Stimulated activated CD4-positive, alpha-beta T cell treated with anti-CD3 and anti-CD28 coated beads, Interleukin-4, amount 100 ng/mL, for 48 hours (primary cell): ENCODE results near the gene RCBTB1.
A peak's percentile ranks its signal among the peaks of the same experiment; 100 is the strongest.
"Not testable (repeated sequence)": the region's sequence is repeated elsewhere in the genome, so short reads cannot be mapped to it uniquely, and the experiment has no call there.

Experiments used
- DNase-seq, 2 donors: peaks; one replicate each; pipeline ENCODE4 v3.0.0-alpha.2; 2020; ENCODE audit warnings: low read depth in 2 of 2

Gene RCBTB1

GRCh38 chr13:49585220-49586157, at the start of gene RCBTB1:
TSS of gene RCBTB1 (minus strand) at chr13:49585558. CDS start at chr13:49567279, 18,279 bp downstream.
- peak; percentile 52 to 56 for DNase-seq

GRCh38 chr13:49633710-49634109, 48.4 kb upstream of the RCBTB1 start:
- no peak for DNase-seq

DNA sequence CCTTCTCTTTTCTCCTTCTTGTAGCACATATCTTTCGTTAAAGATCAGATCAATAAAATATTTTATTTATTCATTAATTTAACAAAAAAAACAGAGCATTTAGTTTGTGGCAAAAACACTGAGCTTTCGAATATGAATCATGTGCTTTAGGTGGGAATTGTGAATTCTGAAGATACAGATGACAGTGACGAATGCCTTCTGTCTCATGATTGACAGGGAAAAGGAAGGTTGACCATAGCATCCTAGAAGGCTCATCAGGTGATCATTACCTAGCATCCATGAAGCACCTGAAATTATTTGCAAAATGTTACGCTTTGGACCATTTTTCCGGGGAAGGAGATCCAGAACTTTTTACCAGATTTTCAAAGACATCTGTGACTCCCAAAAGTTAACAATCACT, 46.8 kb upstream of the RCBTB1 start:
- DNase-seq: no peak

DNA sequence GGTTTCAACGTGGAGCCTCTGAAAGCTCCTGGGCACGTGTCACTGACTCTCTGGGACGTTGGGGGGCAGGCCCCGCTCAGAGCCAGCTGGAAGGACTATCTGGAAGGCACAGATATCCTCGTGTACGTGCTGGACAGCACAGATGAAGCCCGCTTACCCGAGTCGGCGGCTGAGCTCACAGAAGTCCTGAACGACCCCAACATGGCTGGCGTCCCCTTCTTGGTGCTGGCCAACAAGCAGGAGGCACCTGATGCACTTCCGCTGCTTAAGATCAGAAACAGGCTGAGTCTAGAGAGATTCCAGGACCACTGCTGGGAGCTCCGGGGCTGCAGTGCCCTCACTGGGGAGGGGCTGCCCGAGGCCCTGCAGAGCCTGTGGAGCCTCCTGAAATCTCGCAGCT, 45.2 kb upstream of the RCBTB1 start:
- DNase-seq: no peak

GRCh38 chr13:49629947-49630346, 44.6 kb upstream of the RCBTB1 start:
- DNase-seq: no peak

- no peak for DNase-seq
These were observed 44.0 kb upstream of the RCBTB1 start for GRCh38 chr13:49629196-49629938.

- DNase-seq: peak; percentile 42 to 52
These were observed 42.7 kb upstream of the RCBTB1 start, which contains the start of gene ARL11 for GRCh38 chr13:49627831-49628652. TSS of gene ARL11 (plus strand) at chr13:49628507. CDS start at chr13:49630448, 1,941 bp downstream.

GRCh38 chr13:49625392-49626079, 40.2 kb upstream of the RCBTB1 start:
- DNase-seq: no peak

GRCh38 chr13:49624229-49624628, 38.9 kb upstream of the RCBTB1 start:
- DNase-seq: no peak

GRCh38 chr13:49622174-49622946, 37.0 kb upstream of the RCBTB1 start:
- DNase-seq: no peak

- DNase-seq: no peak
These were observed 34.8 kb upstream of the RCBTB1 start for GRCh38 chr13:49620170-49620621.

DNA sequence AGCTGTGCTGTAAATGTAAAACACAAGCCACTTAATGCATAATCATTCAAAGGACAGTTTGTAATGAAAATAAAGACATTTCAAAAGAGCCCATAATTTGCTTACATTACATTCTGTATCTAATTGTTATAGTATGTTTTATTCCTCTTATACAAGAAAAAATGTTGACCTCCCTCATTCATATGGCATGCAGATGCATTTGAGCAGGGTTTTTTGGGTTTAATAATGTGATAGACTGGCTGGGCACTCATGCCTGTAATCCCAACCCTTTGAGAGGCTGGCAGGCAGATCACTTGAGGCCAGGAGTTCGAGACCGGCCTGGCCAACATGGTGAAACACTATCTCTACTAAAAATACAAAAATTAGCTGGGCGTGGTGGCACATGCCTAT, 31.3 kb upstream of the RCBTB1 start:
- DNase-seq: no peak

GRCh38 chr13:49615836-49616675, 30.7 kb upstream of the RCBTB1 start:
- DNase-seq: no peak

DNA sequence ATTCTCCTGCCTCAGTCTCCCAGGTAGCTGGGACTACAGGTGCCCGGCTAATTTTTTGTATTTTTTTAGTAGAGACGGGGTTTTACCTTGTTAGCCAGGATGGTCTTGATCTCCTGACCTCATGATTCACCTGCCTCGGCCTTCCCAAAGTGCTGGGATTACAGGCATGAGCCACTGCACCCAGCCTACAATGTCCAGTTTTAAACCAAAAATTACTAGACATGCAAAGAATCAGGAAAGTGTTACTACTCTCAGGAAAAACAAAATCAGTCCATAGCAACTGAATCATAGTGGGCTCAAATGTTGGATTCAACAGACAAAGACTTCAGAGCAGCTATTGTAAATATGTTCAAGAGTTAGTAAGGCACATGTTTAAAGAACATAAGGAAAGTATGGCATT, 26.7 kb upstream of the RCBTB1 start:
- DNase-seq: not testable (repeated sequence)

- DNase-seq: no peak
These were observed 24.8 kb upstream of the RCBTB1 start for GRCh38 chr13:49610176-49610575.

DNA sequence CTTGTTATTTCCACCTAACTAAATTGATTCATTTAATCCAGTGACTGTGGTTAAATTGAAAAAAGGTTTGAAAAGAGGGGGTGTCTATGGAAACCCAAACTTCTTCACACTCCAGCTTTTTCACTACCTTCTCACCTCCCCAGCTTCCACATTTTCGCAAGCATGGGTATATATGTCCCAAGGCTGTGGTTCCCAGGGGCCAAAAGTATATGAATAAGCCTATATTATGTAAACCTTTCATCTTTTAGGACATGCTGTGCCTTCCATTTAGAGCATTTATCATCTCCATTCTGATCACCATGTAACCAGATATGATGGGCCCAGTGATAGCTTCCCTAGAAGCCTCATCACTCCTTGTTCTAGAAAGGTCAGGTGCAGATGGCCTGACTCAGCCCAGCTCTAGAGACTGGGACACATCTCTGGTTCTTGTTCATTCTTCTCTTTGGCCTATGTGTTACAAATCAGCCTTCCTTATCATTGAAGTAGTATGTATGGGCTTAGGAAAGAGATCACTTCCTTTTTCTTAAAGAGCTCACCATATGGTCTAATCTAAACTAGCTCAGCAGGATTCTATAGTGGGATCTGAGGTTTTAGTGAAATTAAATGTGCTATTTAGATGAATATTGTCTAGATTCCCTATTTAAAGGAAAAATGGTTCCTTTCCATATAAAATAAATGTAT, 23.4 kb upstream of the RCBTB1 start:
- no peak for DNase-seq

DNA sequence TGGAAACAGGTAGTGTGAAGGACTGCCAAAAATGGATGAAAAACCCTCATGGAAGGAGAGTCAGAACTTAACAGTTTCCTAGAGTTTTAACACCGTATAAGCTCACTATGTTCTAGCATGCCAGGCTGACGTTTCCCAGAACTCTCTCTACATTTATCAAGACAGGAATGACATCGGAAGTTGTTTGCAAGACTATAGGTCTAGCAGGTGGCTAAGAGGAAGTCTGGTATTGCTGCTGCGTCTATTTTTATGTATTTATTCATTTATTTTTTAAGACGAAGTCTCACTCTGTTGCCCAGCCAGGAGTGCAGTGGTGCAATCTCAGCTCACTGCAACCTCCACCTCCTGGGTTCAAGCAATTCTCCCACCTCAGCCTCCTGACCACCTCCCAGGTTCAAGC, 22.4 kb upstream of the RCBTB1 start:
- DNase-seq: no peak

GRCh38 chr13:49606747-49607648, 21.6 kb upstream of the RCBTB1 start:
- DNase-seq: peak; percentile 66 to 74
